Testis (tissue), 2 donors: ENCODE measurements around the gene PCMTD2.

Experiments
- CTCF ChIP-seq, 3 experiments: fragments of 450-650 bp in 2 of 3; fragments of 200-600 bp in 1 of 3; sonication (generic) in 1 of 3; IDR thresholded peaks; one replicate each; pipeline ENCODE4 v1.5.1; 2016 to 2019; ENCODE audit warnings: antibody characterized with exemption in 3 of 3, mild to moderate bottlenecking in 2 of 3, moderate library complexity in 1 of 3
- POLR2A ChIP-seq: fragments of 450-650 bp; IDR thresholded peaks from one replicate; pipeline ENCODE4 v1.6.1; 2017; ENCODE audit warnings: antibody characterized with exemption, mild to moderate bottlenecking, moderate library complexity

- TF ChIP-seq CTCF (IDR thresholded peaks at IDR 0.05) (no peak), POLR2A (no peak)
Observed at GRCh38 chr20:64216910-64217309, 38.6 kb upstream of the PCMTD2 start.
